ENCODE data around the gene TMEFF1.

The TMEFF1 gene

DNA sequence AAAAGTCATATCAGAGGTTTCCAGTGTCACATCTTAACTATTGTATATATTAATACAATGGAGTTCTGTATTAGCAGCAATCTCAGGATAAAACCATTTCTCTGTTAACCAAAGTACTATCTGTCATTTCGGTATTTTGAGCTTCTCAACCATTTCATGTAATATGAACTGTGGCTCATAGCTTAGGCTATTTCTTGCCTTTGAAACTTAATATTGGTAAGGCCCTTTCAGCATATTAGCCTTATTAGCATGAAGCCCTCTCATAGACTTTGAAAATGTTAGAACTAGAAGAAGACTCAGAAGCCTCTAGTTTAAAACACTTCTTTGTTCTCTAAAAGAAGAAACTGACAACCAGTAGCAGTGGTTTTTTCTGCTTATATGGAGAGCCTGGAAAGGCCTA is 105.7 kb downstream of the TMEFF1 start:
- no peak for DNase-seq

- DNase-seq, result no peak
Observed at GRCh38 chr9:100579665-100580064, 106.7 kb downstream of the TMEFF1 start.

- DNase-seq, result no peak
Observed at GRCh38 chr9:100580257-100580656, 107.3 kb downstream of the TMEFF1 start.

DNA sequence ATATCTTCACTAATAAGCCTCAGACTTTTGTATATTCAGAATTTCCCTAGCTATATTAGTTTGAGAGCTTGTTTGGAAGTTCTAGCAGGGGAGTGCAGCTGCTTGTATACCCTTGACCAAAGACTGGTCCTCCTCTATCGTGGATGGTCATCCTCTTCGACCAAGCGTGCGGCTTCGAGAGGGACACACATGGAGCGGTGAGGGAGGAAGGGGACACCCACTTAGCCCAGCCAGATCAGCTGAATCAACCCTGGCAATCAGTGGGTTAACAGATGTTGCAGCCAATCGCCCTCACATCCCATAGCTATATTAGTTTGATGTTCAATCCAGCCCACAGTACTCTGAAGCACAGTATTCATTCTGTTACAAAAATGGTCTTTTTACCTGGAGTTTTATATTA is 108.1 kb downstream of the TMEFF1 start:
- no peak for DNase-seq

- DNase-seq, result no peak
Observed at GRCh38 chr9:100581661-100582060, 108.7 kb downstream of the TMEFF1 start.

GRCh38 chr9:100583014-100583802 is 110.3 kb downstream of the TMEFF1 start:
- DNase-seq, result no peak

DNA sequence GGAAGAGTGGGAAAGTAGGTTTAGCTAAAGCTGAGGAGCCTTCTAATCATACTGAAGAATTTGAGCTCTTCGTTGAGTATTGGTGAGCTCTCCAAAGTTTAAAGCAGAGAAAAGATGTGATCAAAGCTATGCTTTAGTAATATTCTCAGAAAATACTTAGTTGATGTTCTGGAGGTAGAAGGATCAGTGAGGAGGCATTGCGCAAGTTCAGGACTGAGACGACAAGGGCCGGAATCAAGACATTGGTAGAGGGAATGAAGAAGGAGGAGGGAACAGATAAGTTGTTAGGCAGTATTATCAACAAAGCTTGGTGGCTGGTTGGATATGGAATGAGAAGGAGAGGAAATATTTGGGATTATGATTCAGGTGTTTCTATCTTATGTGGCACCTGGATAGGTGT is 112.0 kb downstream of the TMEFF1 start:
- no peak for DNase-seq

- no peak for DNase-seq
Observed at GRCh38 chr9:100586093-100586492, 113.1 kb downstream of the TMEFF1 start.

DNA sequence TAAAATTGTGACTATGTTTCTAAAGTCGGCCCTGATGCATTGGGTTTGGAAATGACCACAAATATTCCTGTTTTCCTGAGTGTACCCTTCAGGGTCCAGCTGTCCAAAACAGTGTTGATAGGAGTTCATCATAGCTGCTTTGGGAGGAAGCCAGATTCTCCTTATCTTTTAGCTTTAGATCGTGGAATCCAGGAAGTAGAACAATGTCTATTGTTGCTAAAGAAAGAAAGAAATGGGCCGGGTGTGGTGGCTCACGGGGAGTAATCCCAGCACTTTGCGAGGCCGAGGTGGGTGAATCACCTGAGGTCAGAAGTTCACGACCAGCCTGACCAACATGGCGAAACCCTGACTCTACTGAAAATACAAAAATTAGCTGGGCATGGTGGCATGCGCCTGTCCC is 114.4 kb downstream of the TMEFF1 start:
- no peak for DNase-seq

DNA sequence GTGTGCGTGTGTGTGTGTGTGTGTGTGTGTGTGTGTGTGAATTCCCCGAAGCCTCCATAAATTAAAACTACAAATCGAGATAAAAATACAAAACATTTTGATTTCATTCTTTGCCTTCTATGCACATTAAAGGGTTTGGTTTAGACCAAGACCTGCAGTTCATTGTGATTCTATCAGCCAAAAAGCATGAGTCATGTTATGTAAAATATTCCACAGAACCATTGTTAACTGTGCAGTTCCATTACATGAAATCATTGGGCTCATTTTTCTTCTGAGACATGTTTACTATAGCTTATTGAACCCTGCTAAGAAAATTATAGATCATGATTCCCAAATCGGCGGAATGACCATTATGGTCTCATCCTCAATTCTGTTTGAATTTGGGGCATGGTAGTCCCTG is 116.6 kb downstream of the TMEFF1 start:
- DNase-seq, result no peak

GRCh38 chr9:100590481-100590880 is 117.5 kb downstream of the TMEFF1 start:
- DNase-seq, result no peak

GRCh38 chr9:100591139-100591538 is 118.2 kb downstream of the TMEFF1 start:
- no peak for DNase-seq

DNA sequence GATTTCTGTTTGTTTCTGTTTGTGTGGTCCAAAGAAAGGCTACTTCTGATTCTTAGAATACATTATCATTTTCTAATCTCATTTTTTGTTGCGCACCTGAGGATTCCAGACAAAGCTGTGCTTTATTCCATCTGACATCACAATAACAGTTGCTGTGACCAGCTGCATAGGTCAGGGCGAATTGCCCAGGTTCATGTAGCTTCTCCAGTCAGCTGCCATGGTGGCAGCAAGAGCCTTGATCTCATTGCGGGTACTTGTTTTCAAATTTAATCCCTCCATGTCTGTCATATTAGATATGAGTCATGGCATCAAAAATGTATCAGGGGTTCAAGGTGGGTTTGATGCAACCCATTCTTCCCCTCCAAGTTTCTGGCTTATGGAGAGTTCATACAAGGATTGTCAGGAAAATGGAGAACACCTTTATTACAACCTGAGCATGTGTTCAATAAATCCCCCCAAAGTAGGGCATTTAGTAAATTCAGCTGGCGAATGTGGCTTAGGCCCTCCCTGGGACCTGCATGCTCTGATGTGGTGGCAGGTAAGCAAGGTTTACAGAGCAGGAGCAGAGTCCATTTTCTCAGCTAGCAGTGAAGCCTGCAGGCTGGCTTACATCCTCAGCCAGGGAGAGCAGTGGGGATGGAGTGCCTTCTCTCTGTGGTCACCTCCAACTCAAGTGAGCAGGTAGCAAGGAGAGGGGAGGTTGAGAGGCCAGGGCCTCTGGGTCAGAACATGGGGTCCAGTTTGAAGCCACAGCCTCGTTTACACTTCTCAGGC is 118.9 kb downstream of the TMEFF1 start:
- no peak for DNase-seq

DNA sequence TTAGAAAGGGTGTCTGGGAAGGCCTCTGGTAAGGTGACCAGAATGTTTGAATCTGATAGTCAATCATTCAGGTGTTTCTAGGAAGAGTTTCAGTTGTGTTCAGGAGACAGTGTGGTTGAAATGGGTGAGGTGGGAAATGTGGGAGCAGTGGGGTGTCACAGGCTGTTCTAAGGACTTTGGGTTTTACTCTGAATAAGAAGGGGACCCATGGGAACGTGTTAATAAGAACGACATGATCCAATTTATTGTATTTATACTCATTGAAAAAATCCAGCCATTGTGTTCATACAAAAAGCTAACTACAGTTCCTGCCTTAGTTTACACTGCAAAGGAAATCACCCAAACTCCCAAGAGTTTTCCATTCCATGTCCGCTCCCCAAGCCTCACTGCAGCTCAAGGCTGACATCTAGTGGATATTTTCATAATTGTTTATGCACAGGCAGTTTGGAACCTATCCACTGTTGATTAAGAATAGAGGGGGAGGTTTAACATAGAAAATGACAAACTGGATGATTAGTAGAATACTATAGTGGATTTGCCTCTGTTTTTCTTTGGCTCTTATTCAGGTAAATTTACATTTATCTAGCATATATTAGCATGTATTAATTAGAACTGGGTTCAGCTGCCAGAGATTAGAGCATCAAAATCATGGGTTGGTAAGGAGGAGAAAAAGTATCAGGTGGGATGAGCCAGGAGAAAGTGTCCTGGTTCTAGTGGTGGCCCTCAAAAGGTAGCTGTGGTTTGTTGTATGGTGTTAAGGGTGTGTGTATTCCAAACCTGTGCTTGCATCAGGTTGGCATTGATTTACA is 122.6 kb downstream of the TMEFF1 start:
- peak; percentile 55 for DNase-seq

- DNase-seq, result no peak
Observed at GRCh38 chr9:100597236-100597635, 124.3 kb downstream of the TMEFF1 start.

DNA sequence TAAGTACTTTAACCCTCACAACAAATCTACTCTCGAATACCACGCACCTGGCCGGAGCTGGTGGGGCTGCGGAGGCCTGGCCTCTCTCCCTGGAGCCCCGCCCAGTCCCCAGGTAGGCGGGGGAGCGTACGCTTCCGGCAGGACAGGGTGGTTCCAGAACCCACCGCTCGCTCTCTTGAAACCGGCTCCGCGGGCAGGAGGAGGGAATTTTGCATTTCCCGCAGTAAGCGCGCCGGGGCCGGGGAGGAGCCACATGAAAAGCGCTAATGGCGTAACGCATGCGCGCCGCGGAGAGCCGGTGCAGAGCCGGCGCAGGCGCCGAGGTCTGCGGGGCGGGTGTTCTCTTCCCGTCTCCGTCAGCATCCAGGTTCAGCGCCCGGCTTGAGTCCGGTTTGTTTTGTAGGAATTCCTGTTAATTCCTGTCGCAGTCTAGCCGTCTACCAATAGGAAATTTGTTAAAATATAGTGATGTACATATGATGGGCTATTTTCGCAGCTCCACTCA is 125.7 kb downstream of the TMEFF1 start:
- peak; percentile 92 for DNase-seq

GRCh38 chr9:100600521-100601079 is 127.7 kb downstream of the TMEFF1 start:
- DNase-seq, result no peak

- DNase-seq, result peak; percentile 71
Observed at GRCh38 chr9:100601216-100601615, 128.3 kb downstream of the TMEFF1 start.

- peak; percentile 53 for DNase-seq
Observed at GRCh38 chr9:100602342-100602801, 129.4 kb downstream of the TMEFF1 start.

- DNase-seq, result no peak
Observed at GRCh38 chr9:100605405-100605804, 132.5 kb downstream of the TMEFF1 start.

GRCh38 chr9:100619194-100619593 is 146.2 kb downstream of the TMEFF1 start:
- DNase-seq, result no peak

DNA sequence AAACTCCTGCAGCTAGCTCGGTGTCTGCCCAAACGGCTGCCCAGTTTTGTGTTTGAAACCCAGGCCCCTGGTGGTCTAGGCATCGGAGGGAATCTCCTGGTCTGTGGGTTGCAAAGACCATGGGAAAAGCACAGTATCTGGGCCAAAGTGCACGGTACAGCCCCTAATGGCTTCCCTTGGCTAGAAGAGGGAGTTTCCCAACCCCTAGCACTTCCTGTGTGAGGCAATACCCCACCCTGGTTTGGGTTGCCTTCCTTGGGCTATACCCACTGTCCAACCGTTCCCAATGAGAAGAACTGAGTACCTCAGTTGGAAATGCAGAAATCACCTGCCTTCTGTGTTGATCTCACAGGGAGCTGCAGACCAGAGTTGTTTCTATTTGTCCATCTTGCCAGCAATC is 146.7 kb downstream of the TMEFF1 start:
- DNase-seq, result no peak

DNA sequence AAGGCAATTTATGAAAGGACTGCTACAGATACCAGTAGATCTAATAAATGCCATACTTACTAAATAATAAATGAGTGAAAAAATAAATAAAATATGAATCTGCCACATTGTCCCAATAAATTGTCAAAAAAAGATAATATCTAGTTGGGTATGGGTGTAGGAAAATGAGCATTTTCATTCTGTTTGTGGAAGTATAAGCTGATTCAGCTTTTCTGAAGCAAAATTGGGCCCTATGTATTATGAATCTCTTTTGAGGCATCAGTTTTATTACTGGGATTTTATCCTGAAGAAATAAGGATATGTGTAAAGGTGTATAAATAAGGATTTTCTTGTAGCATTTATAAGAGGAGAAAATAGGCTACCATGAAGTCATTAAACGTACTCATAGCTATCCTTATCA is 151.0 kb downstream of the TMEFF1 start:
- no peak for DNase-seq

All from NCI-H1436 (cell line).